ENCODE data around the gene ATP5PB.

- TF ChIP-seq, protein P1, sequence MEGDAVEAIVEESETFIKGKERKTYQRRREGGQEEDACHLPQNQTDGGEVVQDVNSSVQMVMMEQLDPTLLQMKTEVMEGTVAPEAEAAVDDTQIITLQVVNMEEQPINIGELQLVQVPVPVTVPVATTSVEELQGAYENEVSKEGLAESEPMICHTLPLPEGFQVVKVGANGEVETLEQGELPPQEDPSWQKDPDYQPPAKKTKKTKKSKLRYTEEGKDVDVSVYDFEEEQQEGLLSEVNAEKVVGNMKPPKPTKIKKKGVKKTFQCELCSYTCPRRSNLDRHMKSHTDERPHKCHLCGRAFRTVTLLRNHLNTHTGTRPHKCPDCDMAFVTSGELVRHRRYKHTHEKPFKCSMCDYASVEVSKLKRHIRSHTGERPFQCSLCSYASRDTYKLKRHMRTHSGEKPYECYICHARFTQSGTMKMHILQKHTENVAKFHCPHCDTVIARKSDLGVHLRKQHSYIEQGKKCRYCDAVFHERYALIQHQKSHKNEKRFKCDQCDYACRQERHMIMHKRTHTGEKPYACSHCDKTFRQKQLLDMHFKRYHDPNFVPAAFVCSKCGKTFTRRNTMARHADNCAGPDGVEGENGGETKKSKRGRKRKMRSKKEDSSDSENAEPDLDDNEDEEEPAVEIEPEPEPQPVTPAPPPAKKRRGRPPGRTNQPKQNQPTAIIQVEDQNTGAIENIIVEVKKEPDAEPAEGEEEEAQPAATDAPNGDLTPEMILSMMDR (conservative IDR thresholded peaks at IDR 0.05): no peak
- no peak for TF ChIP-seq ZFX (IDR thresholded peaks at IDR 0.05)
Observed at GRCh38 chr1:111480674-111481073, 31.4 kb downstream of the ATP5PB start.

Data from C4-2B (cell line).